NB4 (cell line): Measurements from ENCODE around the gene ANKRD37.

Experiments used
- POLR2A ChIP-seq: IDR thresholded peaks from 2 replicates; pipeline ENCODE4 v1.6.1; 2011; ENCODE audit warnings: mild to moderate bottlenecking; ENCODE audit not compliant: insufficient read length; ENCODE audit errors: extremely low read depth
- TF ChIP-seq, protein P1 (sequence below): IDR thresholded peaks from one replicate; pipeline ENCODE4 v1.5.1; 2012; ENCODE audit warnings: low read depth, low read length
- TF ChIP-seq, protein P2 (sequence below): IDR thresholded peaks from 2 replicates; pipeline ENCODE4 v1.6.1; 2011; ENCODE audit warnings: low read depth, low read length

DNA sequence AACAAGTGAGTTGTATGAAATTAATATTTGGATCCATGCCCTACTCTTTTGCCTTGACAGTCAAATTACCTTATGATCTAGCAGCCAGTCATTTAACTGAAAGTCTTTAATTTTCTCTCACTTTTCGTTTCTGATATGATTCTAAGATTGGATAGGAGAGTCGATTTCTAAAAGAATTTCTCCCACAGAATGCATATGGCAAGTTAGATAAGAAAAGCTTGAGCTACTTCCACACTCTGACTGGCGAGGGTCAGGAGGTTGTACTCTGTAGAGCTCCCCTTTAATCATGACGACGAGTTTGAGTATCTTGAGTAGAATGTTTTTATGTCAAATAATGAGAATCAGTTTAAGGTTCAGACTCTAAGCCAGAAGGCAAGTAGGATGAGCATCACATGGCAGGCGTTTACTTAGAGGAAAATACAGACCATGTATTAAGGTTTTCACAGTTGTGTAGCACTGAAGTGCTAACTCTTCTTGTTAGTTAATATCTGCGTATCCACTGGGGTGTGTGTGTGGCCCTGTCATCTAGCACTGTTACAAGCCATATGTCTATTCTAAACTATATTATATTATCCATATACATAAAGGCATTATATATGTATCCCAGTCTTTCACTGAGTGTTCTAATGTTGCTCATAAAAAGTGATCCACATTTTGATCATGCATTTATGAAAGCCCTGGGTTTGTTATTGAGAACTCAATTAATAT lies 38.8 kb upstream of the ANKRD37 start:
- TF ChIP-seq POLR2A = no peak
- TF ChIP-seq, protein P1, sequence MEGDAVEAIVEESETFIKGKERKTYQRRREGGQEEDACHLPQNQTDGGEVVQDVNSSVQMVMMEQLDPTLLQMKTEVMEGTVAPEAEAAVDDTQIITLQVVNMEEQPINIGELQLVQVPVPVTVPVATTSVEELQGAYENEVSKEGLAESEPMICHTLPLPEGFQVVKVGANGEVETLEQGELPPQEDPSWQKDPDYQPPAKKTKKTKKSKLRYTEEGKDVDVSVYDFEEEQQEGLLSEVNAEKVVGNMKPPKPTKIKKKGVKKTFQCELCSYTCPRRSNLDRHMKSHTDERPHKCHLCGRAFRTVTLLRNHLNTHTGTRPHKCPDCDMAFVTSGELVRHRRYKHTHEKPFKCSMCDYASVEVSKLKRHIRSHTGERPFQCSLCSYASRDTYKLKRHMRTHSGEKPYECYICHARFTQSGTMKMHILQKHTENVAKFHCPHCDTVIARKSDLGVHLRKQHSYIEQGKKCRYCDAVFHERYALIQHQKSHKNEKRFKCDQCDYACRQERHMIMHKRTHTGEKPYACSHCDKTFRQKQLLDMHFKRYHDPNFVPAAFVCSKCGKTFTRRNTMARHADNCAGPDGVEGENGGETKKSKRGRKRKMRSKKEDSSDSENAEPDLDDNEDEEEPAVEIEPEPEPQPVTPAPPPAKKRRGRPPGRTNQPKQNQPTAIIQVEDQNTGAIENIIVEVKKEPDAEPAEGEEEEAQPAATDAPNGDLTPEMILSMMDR = no peak
- TF ChIP-seq, protein P2, sequence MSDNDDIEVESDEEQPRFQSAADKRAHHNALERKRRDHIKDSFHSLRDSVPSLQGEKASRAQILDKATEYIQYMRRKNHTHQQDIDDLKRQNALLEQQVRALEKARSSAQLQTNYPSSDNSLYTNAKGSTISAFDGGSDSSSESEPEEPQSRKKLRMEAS = no peak
